LNCAP (cell line): ENCODE data around the gene TCEA2.

ENCODE experiments used
- CTCF ChIP-seq: fragments of 450-650 bp; IDR thresholded peaks from 2 replicates; pipeline ENCODE4 v1.5.1; 2017; ENCODE audit warnings: mild to moderate bottlenecking

Gene TCEA2

GRCh38 chr20:64057628-64058498 is 5.1 kb upstream of the TCEA2 start:
- peak; percentile 96 for TF ChIP-seq CTCF

- no peak for TF ChIP-seq CTCF
Measured at GRCh38 chr20:64058536-64058935, 4.5 kb upstream of the TCEA2 start.

GRCh38 chr20:64062276-64062595 is 762 bp upstream of the TCEA2 start:
- no peak for TF ChIP-seq CTCF

- no peak for TF ChIP-seq CTCF
Measured at GRCh38 chr20:64063389-64064144, 569 bp downstream of the TCEA2 start.

- TF ChIP-seq CTCF = no peak
Measured at GRCh38 chr20:64064145-64064698, 1.2 kb downstream of the TCEA2 start.

GRCh38 chr20:64065062-64065973 is 2.3 kb downstream of the TCEA2 start:
- no peak for TF ChIP-seq CTCF

GRCh38 chr20:64065974-64066343 is 3.0 kb downstream of the TCEA2 start:
- no peak for TF ChIP-seq CTCF
